T-cell (primary cell): Measurements from ENCODE around the gene ROCK2. TPM values are rescaled to one million over a fixed set of nuclear protein-coding genes. Genes with fewer than 3 reads are reported as not detected.
A peak's percentile ranks its signal among the peaks of the same experiment; 100 is the strongest.

ENCODE experiments used
- ATAC-seq, 4 experiments: fragments of 200-7000 bp in 3 of 4; fragments of 150-1000 bp in 1 of 4; cut with Tn5 transposase; replicated peaks in 1 of 4; 1 replicate in 3 of 4; 2 replicates in 1 of 4; pipeline ENCODE4 v1.10.0; 2021; ENCODE audit warnings: moderate library complexity in 3 of 4, mild to moderate bottlenecking in 2 of 4, moderate number of reproducible peaks in 1 of 4
- CTCF ChIA-PET, 2 donors: fragments of 300-600 bp; sonication (Branson Sonifier 250); formaldehyde crosslinking; loops; one replicate each; lab custom pipeline; 2022; ENCODE audit warnings: antibody characterized with exemption in 2 of 2; lab: Charles Lee
- POLR2A ChIA-PET, 2 donors: fragments of 300-600 bp; sonication (Branson Sonifier 250); formaldehyde crosslinking; loops; one replicate each; lab custom pipeline; 2022; ENCODE audit warnings: antibody characterized with exemption in 2 of 2; lab: Charles Lee
- DNase-seq, 35 experiments: peaks; one replicate each; pipeline versions ENCODE4 v3.0.0 to v3.0.0-alpha.2; 2013 to 2023
- H3K27ac ChIP-seq: one replicate; pipeline ENCODE4 v1.5.1; 2013; ENCODE audit warnings: low read length
- H3K27me3 ChIP-seq, 2 experiments: replicated peaks in 1 of 2; 1 replicate in 1 of 2; 2 replicates in 1 of 2; pipeline versions ENCODE4 v1.6.1 to v1.7.0; 2013; ENCODE audit warnings: low read length in 1 of 2, mixed read lengths in 1 of 2; ENCODE audit not compliant: control insufficient read depth in 2 of 2, insufficient read depth in 2 of 2; ENCODE audit errors: extremely low read depth in 1 of 2
- H3K36me3 ChIP-seq, 2 donors: 1 replicate in 1 of 2; 2 replicates in 1 of 2; pipeline versions ENCODE4 v1.6.1 to v1.7.0; 2013; ENCODE audit warnings: low read length in 1 of 2; ENCODE audit not compliant: control insufficient read depth in 2 of 2, insufficient read depth in 1 of 2; ENCODE audit errors: extremely low read depth in 1 of 2
- H3K4me1 ChIP-seq, 2 experiments: 1 replicate in 1 of 2; 2 replicates in 1 of 2; pipeline versions ENCODE4 v1.6.1 to v1.7.0; 2013; ENCODE audit warnings: low read length in 2 of 2, mixed read lengths in 1 of 2; ENCODE audit not compliant: insufficient read depth in 2 of 2, control insufficient read depth in 1 of 2; ENCODE audit errors: extremely low read depth in 1 of 2
- H3K4me3 ChIP-seq, 2 donors: 1 replicate in 1 of 2; 2 replicates in 1 of 2; pipeline versions ENCODE4 v1.5.1 to v1.7.0; 2013; ENCODE audit warnings: mild to moderate bottlenecking in 2 of 2, low read length in 1 of 2, moderate library complexity in 1 of 2; ENCODE audit not compliant: control insufficient read depth in 1 of 2; ENCODE audit errors: extremely low read depth in 1 of 2
- H3K9me3 ChIP-seq: 2 replicates; pipeline ENCODE4 v1.7.0; 2013
- H3K27ac Mint-ChIP-seq, 2 donors: one replicate each; pipeline ENCODE4 v1.8.0; 2020 to 2021; ENCODE audit warnings: mild to moderate bottlenecking in 2 of 2, mixed read lengths in 2 of 2
- H3K27me3 Mint-ChIP-seq, 2 donors: one replicate each; pipeline ENCODE4 v1.8.0; 2021 to 2022; ENCODE audit warnings: mixed read lengths in 2 of 2
- H3K36me3 Mint-ChIP-seq: one replicate; pipeline ENCODE4 v1.8.0; 2021; ENCODE audit warnings: mixed read lengths
- H3K4me1 Mint-ChIP-seq, 3 donors: one replicate each; pipeline ENCODE4 v1.8.0; 2020 to 2022; ENCODE audit warnings: mixed read lengths in 3 of 3, mild to moderate bottlenecking in 1 of 3
- H3K4me3 Mint-ChIP-seq, 3 donors: one replicate each; pipeline ENCODE4 v1.8.0; 2020 to 2022; ENCODE audit warnings: mild to moderate bottlenecking in 3 of 3, mixed read lengths in 3 of 3, moderate library complexity in 3 of 3
- H3K9me3 Mint-ChIP-seq, 3 donors: one replicate each; pipeline ENCODE4 v1.8.0; 2020 to 2022; ENCODE audit warnings: mixed read lengths in 3 of 3
- WGBS: methylation state at CpG from one replicate; pipeline ENCODE4 v1.1.5; 2013; ENCODE audit warnings: missing lambda C conversion rate; ENCODE audit not compliant: insufficient coverage; 5-methylcytosine and 5-hydroxymethylcytosine counted together
- total RNA-seq, 35 experiments: library from RNA in 6 of 35; stranded (reverse) in 6 of 35; fragments of 120-200 nt in 1 of 35; gene quantifications; one replicate each; pipeline versions ENCODE4 v1.2.1 to v1.2.4 and lab custom pipeline; 2013 to 2026

The ROCK2 gene
- total RNA-seq, 5 donors from 2014 or later (not counting 1 experiment from before 2014, with no cell fraction given): 15.5 to 22.3 (median 18.6) TPM

DNA sequence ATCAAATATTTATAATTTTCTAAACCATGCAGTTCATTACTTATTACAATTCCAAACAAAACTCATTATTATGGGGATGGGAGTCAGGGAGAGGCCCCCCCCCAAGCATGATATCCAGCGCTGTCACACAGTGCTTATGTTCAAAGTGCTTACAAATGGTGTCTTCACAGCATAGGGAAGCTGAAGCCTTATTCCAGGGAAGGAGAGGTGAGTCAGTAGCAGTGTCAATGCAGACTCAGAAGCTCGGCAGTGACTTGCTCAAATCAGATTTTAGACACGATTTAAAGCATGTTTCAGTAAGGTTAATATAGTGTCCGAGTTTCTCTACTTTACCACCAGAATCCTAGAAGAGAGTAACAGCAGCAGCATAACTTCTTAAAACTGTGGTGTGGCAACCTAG is 164.5 kb downstream of the ROCK2 start:
- POLR2A ChIA-PET: no interaction called here
- DNase-seq (no peak), ATAC-seq (no peak)
- Mint-ChIP-seq H3K4me1 (peaks cover 11 to 12% (median 11%) of the 10 kb centered on the region in 3 donors), H3K4me3 (no peak overlapping the region), H3K36me3 (peaks cover 29% of the 10 kb centered on the region), H3K27me3 (no peaks in the 10 kb centered on the region), H3K9me3 (no peaks in the 10 kb centered on the region), H3K27ac (no peak overlapping the region)
- WGBS: no CpG with 5 or more reads among the region's 4 CpGs
- H3K9me3 ChIP-seq: no peaks in the 10 kb centered on the region
- H3K4me3 ChIP-seq: no peak overlapping the region
- H3K36me3 ChIP-seq: peaks cover 0 to 13% of the 10 kb centered on the region in 2 donors
- CTCF ChIA-PET: no interaction called here
- peaks cover 4 to 5% of the 10 kb centered on the region in 2 experiments for H3K4me1 ChIP-seq
- no peaks in the 10 kb centered on the region for H3K27me3 ChIP-seq
- no peak overlapping the region for H3K27ac ChIP-seq

GRCh38 chr2:11179196-11179595 is 165.2 kb downstream of the ROCK2 start:
- CTCF ChIA-PET: no interaction called here
- peaks cover 12 to 13% (median 12%) of the 10 kb centered on the region in 3 donors for H3K4me1 Mint-ChIP-seq
- no peak overlapping the region for H3K4me3 ChIP-seq
- DNase-seq: no peak
- WGBS: 94% methylated on average over 2 of the region's 4 CpGs
- no peaks in the 10 kb centered on the region for H3K9me3 ChIP-seq
- peaks cover 25% of the 10 kb centered on the region for H3K36me3 Mint-ChIP-seq
- ATAC-seq: no peak
- no peak overlapping the region for H3K27ac ChIP-seq
- peaks cover 0 to 13% of the 10 kb centered on the region in 2 donors for H3K36me3 ChIP-seq
- no peaks in the 10 kb centered on the region for H3K9me3 Mint-ChIP-seq
- no peaks in the 10 kb centered on the region for H3K27me3 ChIP-seq
- H3K27ac Mint-ChIP-seq: no peak overlapping the region
- H3K4me1 ChIP-seq: peaks cover 4 to 5% of the 10 kb centered on the region in 2 experiments
- no peaks in the 10 kb centered on the region for H3K27me3 Mint-ChIP-seq
- H3K4me3 Mint-ChIP-seq: no peak overlapping the region
- POLR2A ChIA-PET: no interaction called here

GRCh38 chr2:11177871-11178690 is 166.4 kb downstream of the ROCK2 start:
- Histone ChIP-seq H3K27ac (no peak overlapping the region), H3K36me3 (peaks cover 0 to 13% of the 10 kb centered on the region in 2 donors), H3K4me1 (peaks cover 4 to 5% of the 10 kb centered on the region in 2 experiments), H3K27me3 (no peaks in the 10 kb centered on the region), H3K4me3 (no peak overlapping the region), H3K9me3 (no peaks in the 10 kb centered on the region)
- Mint-ChIP-seq H3K4me3 (no peak overlapping the region), H3K36me3 (peaks cover 24% of the 10 kb centered on the region), H3K27ac (no peak overlapping the region), H3K9me3 (no peaks in the 10 kb centered on the region), H3K4me1 (peaks cover 12 to 13% (median 12%) of the 10 kb centered on the region in 3 donors), H3K27me3 (no peaks in the 10 kb centered on the region)
- WGBS: 100% methylated on average over 1 of the region's 5 CpGs
- ChIA-PET POLR2A (no interaction called here), CTCF (interaction anchor here in 1 of 2 donors (0.7 kb wide), 1 partner anchor 12 kb away, joined by 3 read pairs; no protein-coding TSS in a partner anchor)
- DNase-seq (no peak), ATAC-seq (no peak)

GRCh38 chr2:11175293-11175795 is 169.1 kb downstream of the ROCK2 start:
- POLR2A ChIA-PET: interaction anchor here in 1 of 2 donors (0.6 kb wide), 1 partner anchor 31 kb away, joined by 3 read pairs; no protein-coding TSS in a partner anchor

GRCh38 chr2:11174222-11174621 is 170.2 kb downstream of the ROCK2 start:
- no peak overlapping the region for H3K4me3 ChIP-seq
- H3K36me3 Mint-ChIP-seq: peaks cover 20% of the 10 kb centered on the region
- WGBS: 98% methylated on average over 8 of the region's 9 CpGs
- H3K9me3 Mint-ChIP-seq: no peaks in the 10 kb centered on the region
- no peaks in the 10 kb centered on the region for H3K27me3 ChIP-seq
- CTCF ChIA-PET: no interaction called here
- ATAC-seq: no peak
- POLR2A ChIA-PET: no interaction called here
- H3K36me3 ChIP-seq: peaks cover 0 to 2% of the 10 kb centered on the region in 2 donors
- peaks cover 12 to 14% (median 12%) of the 10 kb centered on the region in 3 donors for H3K4me1 Mint-ChIP-seq
- H3K27ac Mint-ChIP-seq: no peak overlapping the region
- no peak for DNase-seq
- no peak overlapping the region for H3K4me3 Mint-ChIP-seq
- H3K9me3 ChIP-seq: no peaks in the 10 kb centered on the region
- H3K27ac ChIP-seq: no peak overlapping the region
- peaks cover 4 to 5% of the 10 kb centered on the region in 2 experiments for H3K4me1 ChIP-seq
- H3K27me3 Mint-ChIP-seq: no peaks in the 10 kb centered on the region

More at GRCh38 chr2:11175293-11175795, 169.1 kb downstream of the ROCK2 start:
- Mint-ChIP-seq H3K27ac (peak overlapping the region; percentile 71 to 72), H3K27me3 (no peaks in the 10 kb centered on the region), H3K4me1 (peaks cover 12 to 13% (median 12%) of the 10 kb centered on the region in 3 donors), H3K36me3 (peaks cover 15% of the 10 kb centered on the region), H3K9me3 (no peaks in the 10 kb centered on the region), H3K4me3 (no peak overlapping the region)
- WGBS: 59% methylated on average over 6 of the region's 6 CpGs
- Histone ChIP-seq H3K36me3 (peaks cover 0 to 7% of the 10 kb centered on the region in 2 donors), H3K9me3 (no peaks in the 10 kb centered on the region), H3K27me3 (no peaks in the 10 kb centered on the region), H3K4me1 (peaks cover 4 to 5% of the 10 kb centered on the region in 2 experiments), H3K4me3 (no peak overlapping the region), H3K27ac (no peak overlapping the region)
- CTCF ChIA-PET: interaction anchor here (0.6 kb wide), 2 partner anchors 371 to 1823 kb away, joined by 3 to 7 read pairs; no protein-coding TSS in a partner anchor
- DNase-seq (no peak), ATAC-seq (peak in 1 of 4 experiments; percentile 29)

DNA sequence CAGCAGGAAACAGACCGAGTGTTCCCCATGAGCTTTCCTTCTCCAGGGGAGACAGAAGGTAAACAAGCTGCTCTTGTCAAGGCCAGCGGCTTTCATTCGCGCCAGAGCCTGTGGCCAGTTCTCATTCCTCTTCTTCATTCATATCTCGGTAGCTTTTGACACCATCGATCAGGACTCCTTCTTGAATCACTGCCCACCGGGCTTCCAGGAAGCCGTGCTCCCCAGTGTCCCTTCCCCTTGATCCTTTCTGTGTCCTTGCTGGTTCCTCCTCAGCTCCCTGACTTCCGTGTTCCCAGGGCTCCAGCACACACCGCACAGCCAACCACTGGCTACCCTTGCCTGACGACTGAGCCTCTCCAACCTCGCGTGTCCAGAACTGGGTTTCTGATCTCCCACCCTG is 175.1 kb downstream of the ROCK2 start:
- H3K27me3 ChIP-seq: no peaks in the 10 kb centered on the region
- 95% methylated on average over 13 of the region's 13 CpGs for WGBS
- H3K27ac ChIP-seq: no peak overlapping the region
- H3K4me1 ChIP-seq: no peaks in the 10 kb centered on the region
- POLR2A ChIA-PET: no interaction called here
- CTCF ChIA-PET: no interaction called here
- DNase-seq (no peak), ATAC-seq (no peak)
- H3K36me3 Mint-ChIP-seq: peaks cover 13% of the 10 kb centered on the region
- no peak overlapping the region for H3K27ac Mint-ChIP-seq
- no peaks in the 10 kb centered on the region for H3K27me3 Mint-ChIP-seq
- no peak overlapping the region for H3K4me3 ChIP-seq
- no peak overlapping the region for H3K4me3 Mint-ChIP-seq
- no peaks in the 10 kb centered on the region for H3K36me3 ChIP-seq
- no peaks in the 10 kb centered on the region for H3K9me3 Mint-ChIP-seq
- H3K9me3 ChIP-seq: no peaks in the 10 kb centered on the region
- H3K4me1 Mint-ChIP-seq: peaks cover 0 to 4% (median 0%) of the 10 kb centered on the region in 3 donors
